RWPE1 (cell line): ENCODE results near the gene SYT6.
A peak's percentile ranks its signal among the peaks of the same experiment; 100 is the strongest.

Source experiments
- CTCF ChIA-PET: fragments of 350-600 bp; sonication (Branson Sonifier 250); formaldehyde crosslinking; extraction: SDS; loops from one replicate; lab custom pipeline; 2021; lab: Yijun Ruan, JAX
- POLR2A ChIA-PET: fragments of 400-600 bp; formaldehyde crosslinking; extraction: SDS; loops from one replicate; lab custom pipeline; 2020; ENCODE audit warnings: antibody characterized with exemption; ENCODE audit not compliant: low non-redundant PET; lab: Yijun Ruan, JAX
- DNase-seq: peaks from one replicate; pipeline ENCODE4 v3.0.0; 2012; ENCODE audit warnings: low spot score
- H3K27ac ChIP-seq: fragments of 450-650 bp; 2 replicates; pipeline ENCODE4 v1.5.1; 2017
- TF ChIP-seq, protein P1 (sequence below): fragments of 450-650 bp; conservative IDR thresholded peaks from 2 replicates; pipeline ENCODE4 v1.5.1; 2017; ENCODE audit warnings: low read depth, mild to moderate bottlenecking

Gene SYT6

DNA sequence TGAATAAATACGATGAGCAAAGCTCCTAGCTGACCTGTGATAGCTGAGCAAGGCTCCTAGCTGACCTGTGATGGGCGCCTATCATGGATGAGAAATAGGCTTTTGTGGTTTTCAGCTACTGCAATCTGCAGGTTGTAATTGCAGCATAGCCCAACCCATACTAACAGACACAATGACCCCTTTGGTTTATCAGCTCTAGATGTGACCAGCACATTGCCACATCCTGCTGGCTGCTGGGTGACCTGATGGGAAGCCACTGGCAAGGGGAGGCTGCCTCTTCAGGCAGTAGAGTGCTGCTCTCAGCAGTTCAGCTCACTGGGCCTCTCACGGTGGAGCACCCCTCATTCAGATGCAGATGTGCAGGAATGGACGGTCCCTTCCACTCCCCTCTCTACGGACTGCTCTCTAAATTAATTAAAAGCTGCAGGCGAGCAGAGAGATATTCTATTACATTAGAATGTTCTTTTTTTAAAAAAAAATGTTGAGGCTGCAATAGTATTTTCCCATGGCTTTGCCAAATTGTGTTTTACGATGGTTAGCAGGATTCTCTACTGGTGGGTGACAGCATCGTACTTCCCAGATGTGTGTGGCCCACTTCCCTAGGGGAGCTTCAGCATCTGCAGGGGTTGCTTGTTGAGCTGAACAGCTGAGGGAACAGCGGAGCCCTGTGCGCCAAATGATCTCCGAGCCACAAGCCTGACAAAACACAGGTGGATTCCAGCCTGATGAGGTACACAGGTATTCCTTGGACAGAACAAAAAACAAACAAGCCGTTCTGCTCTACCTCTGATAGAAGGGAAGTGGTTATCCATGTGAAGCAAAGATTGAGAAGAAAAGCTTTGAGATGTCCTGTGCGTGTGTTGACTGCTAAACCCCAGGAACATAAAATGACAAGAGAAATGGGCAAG is 65.0 kb downstream of the SYT6 start:
- TF ChIP-seq, protein P1, sequence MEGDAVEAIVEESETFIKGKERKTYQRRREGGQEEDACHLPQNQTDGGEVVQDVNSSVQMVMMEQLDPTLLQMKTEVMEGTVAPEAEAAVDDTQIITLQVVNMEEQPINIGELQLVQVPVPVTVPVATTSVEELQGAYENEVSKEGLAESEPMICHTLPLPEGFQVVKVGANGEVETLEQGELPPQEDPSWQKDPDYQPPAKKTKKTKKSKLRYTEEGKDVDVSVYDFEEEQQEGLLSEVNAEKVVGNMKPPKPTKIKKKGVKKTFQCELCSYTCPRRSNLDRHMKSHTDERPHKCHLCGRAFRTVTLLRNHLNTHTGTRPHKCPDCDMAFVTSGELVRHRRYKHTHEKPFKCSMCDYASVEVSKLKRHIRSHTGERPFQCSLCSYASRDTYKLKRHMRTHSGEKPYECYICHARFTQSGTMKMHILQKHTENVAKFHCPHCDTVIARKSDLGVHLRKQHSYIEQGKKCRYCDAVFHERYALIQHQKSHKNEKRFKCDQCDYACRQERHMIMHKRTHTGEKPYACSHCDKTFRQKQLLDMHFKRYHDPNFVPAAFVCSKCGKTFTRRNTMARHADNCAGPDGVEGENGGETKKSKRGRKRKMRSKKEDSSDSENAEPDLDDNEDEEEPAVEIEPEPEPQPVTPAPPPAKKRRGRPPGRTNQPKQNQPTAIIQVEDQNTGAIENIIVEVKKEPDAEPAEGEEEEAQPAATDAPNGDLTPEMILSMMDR, result no peak
- DNase-seq, result no peak
- POLR2A ChIA-PET, result no interaction called here
- CTCF ChIA-PET, result no interaction called here
- H3K27ac ChIP-seq, result no peak overlapping the region

DNA sequence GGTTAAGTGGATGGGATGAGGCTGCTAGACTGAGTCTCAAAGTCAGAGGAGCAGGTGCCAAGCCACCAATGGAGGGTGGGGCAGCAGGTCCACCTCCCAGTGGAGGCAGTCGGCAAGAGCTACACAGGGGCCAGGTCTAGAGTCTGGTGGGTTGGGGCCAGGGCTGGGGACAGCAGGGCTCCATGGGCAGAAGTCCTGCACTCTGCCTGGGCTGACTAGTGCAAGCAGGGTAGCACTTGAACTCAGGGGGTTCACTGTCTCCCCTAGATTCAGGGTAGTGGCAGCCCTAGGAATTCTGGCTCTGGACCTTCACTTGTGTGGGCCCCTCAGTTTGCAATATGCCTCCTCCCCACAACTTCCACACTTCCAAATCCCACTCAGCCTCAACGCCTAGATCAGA is 66.2 kb downstream of the SYT6 start:
- TF ChIP-seq, protein P1, result no peak
- DNase-seq, result no peak
- no peak overlapping the region for H3K27ac ChIP-seq
- POLR2A ChIA-PET, result no interaction called here
- CTCF ChIA-PET, result no interaction called here

DNA sequence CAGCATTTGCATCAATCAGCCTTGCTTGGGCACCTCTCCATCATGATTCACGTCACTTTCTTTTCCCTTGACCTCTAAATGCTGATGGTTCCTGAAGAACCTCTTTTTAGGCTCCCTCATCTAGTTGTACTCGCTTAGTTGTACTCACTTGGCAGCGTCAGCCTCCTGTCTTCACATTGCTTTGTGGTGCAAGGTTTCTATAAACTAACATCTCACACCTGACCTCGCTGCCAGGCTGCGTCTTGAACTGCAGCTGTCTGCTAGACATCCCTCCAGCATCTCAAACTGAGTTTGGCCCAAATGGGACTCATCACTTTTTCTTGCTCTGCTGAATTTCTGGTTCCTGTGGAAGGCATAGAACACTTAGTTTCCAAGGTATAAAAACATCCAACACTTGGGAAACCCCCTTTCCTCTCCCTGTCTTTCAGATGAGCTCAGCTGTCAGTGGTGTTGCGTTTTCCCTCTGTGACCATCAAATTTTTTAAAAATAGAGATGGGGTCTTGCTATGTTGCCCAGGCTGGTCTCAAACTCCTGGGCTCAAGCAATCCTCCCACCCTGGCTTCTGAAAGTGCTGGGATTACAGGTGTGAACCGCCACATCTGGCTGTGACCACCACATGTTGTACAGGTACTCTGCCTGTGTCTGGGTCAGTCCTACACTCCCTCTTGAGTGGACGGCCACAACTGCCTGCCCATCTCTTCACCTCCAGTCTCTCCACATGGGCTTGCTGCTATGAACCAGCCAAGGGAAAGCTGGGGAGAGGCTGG is 66.9 kb downstream of the SYT6 start:
- CTCF ChIA-PET, result no interaction called here
- TF ChIP-seq, protein P1, result no peak
- POLR2A ChIA-PET, result no interaction called here

DNA sequence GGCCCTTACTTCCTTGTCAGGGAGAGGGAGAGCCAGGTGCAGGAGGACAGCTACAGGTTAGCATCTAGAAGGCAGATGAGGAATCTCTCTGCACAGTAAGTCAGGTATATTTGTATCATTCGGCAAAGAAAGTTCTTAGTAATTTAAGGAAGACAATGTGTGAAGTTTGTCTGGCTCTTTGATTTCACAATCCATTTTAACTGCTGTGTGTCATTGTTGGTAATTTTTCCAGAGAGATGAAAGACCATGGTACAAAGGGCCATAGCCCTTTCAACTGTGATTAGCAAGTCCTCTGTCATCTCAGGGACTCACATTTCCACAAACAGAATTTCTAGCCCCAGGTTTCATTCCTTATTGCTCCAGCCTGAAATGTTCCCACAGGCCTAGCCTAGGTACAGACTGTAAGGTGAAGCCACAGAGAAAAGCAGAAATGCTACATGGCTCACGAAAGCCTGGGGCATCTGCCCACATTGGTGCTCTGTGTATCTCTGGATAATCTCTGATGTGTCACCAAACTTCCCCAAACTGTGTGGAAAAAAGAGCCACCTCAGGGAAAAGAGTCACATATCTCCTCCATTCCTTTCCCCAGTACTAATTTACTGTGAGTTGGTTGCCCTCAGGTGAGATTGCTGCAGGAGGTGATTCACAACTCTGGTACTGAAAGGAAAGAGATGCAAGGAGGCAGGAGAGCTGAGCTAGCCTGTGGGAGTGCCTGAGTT is 70.6 kb downstream of the SYT6 start:
- CTCF ChIA-PET, result interaction anchor here (0.6 kb wide), 1 partner anchor 117 kb away, joined by 5 read pairs; no protein-coding TSS in a partner anchor
- TF ChIP-seq, protein P1, result no peak
- no peak overlapping the region for H3K27ac ChIP-seq
- POLR2A ChIA-PET, result no interaction called here
- peak; percentile 31 for DNase-seq

More for the DNA sequence above, 66.9 kb downstream of the SYT6 start:
- no peak overlapping the region for H3K27ac ChIP-seq
- no peak for DNase-seq

DNA sequence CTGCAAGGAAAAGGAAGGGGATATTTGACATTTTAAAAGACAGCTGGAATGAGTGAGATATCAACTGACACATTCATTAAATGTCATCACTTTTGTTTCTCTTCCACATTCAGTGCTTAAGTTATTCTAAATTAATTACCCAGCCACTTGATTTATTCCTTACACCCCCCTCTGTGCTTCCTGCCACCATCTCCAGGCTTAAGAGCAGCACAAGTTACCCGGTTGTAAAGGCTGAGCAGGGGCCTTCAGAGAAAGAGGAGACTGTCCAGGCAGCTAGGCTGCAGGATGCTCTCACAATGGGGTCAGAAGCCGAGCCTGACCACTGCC is 71.4 kb downstream of the SYT6 start:
- ChIA-PET CTCF (no interaction called here), POLR2A (no interaction called here)
- TF ChIP-seq, protein P1, result no peak
- DNase-seq, result no peak
- H3K27ac ChIP-seq, result no peak overlapping the region
